ENCODE data around the gene WDR7. TPM values are rescaled to one million over a fixed set of nuclear protein-coding genes. Genes with fewer than 3 reads are reported as not detected.

WDR7 gene
- total and polyA plus RNA-seq, 4 donors: 3.7 to 42.7 (median 19.0) TPM

DNA sequence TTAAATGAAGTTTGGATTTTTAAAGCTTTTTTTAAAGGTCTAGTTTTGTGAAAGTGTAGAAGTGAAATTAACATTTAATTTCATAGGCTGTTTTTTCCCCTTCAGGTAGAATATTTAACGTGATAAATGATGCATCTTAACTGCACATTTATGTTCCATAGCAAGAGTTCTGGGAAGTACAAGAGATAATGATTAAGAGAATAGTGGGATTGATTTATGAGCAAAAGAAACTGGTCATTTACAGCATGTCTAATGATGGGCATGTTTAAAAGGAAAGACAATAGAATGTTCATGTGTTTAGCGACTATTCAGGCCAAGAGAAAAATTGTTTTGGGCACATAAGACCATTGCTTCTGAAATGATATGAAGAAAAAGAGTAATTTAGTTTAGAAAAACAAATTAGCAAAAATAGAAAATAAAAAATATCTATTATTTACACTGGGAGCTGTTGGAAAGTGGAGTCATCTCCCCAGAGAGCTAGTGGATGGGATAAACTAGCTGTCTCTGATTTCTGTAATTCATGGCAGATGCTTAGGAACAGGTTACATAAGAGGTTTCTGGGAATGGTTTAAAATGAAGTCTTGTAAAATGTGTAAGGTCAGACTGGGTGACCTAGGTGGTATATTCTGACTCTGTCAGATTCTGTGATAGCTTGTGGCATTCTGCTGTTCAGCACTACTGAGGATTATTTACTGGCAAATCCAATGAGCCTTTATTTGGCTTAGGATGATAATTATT, 60.7 kb downstream of the WDR7 start:
- DNase-seq (no peak), ATAC-seq (ENCODE audit: insufficient read depth, low FRiP score) (no peak)
- Histone ChIP-seq H3K9ac (ENCODE audit: insufficient read depth in 1 of 2, low read length in 2 of 2) (no peak overlapping the region), H3K27ac (ENCODE audit: low read depth in 1 of 2, low read length in 1 of 2) (no peak overlapping the region), H3K27me3 (ENCODE audit: control insufficient read depth in 3 of 3, insufficient read depth in 3 of 3, low read length in 2 of 3) (no peaks in the 10 kb centered on the region), H3K9me3 (ENCODE audit: control insufficient read depth in 4 of 4, insufficient read depth in 3 of 4, low read length in 3 of 4) (no peaks in the 10 kb centered on the region), H3K4me3 (no peak overlapping the region), H3K4me1 (ENCODE audit: control insufficient read depth in 5 of 5, insufficient read depth in 5 of 5, low read length in 5 of 5) (no peaks in the 10 kb centered on the region), H3K36me3 (ENCODE audit: control insufficient read depth in 4 of 4, insufficient read depth in 4 of 4, low read length in 4 of 4) (no peaks in the 10 kb centered on the region)
- no peak for TF ChIP-seq CTCF (IDR thresholded peaks at IDR 0.05; ENCODE audit: control extremely low read depth, extremely low read depth)
- 94 to 96% methylated on average over 2 of the region's 2 CpGs for WGBS, 2 donors

DNA sequence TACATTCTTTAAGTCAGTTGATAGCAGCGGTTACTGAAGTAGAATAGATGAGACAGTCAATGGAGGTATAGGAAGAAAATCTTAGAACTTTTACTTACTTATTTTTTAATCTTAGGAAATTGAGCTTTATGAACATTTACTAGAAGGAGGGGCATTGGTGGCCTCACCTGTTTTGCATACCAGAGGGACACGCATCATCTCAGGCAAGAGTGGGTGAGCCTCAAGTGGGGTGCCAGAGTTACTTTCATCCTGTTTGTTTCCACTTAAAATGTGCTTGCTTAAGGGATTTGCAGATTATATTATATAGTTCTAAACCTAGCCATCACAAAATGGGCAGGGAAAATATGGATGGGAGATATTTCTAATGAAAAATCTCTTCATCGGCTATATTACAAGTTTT, 61.6 kb downstream of the WDR7 start:
- no peak for DNase-seq
- H3K4me1 ChIP-seq (ENCODE audit: control insufficient read depth in 5 of 5, insufficient read depth in 5 of 5, low read length in 5 of 5): no peaks in the 10 kb centered on the region
- WGBS, 2 donors: 93 to 94% methylated on average over 3 of the region's 3 CpGs
- H3K36me3 ChIP-seq (ENCODE audit: control insufficient read depth in 4 of 4, insufficient read depth in 4 of 4, low read length in 4 of 4): no peaks in the 10 kb centered on the region
- TF ChIP-seq CTCF (IDR thresholded peaks at IDR 0.05; ENCODE audit: control extremely low read depth, extremely low read depth): no peak
- no peaks in the 10 kb centered on the region for H3K9me3 ChIP-seq (ENCODE audit: control insufficient read depth in 4 of 4, insufficient read depth in 3 of 4, low read length in 3 of 4)
- H3K27ac ChIP-seq (ENCODE audit: low read depth in 1 of 2, low read length in 1 of 2): no peak overlapping the region
- H3K4me3 ChIP-seq: no peak overlapping the region
- no peak overlapping the region for H3K9ac ChIP-seq (ENCODE audit: insufficient read depth in 1 of 2, low read length in 2 of 2)
- no peaks in the 10 kb centered on the region for H3K27me3 ChIP-seq (ENCODE audit: control insufficient read depth in 3 of 3, insufficient read depth in 3 of 3, low read length in 2 of 3)
- ATAC-seq (ENCODE audit: insufficient read depth, low FRiP score): no peak

GRCh38 chr18:56715121-56715520, 64.0 kb downstream of the WDR7 start:
- Histone ChIP-seq H3K4me1 (ENCODE audit: control insufficient read depth in 5 of 5, insufficient read depth in 5 of 5, low read length in 5 of 5) (no peaks in the 10 kb centered on the region), H3K4me3 (no peak overlapping the region), H3K27ac (ENCODE audit: low read depth in 1 of 2, low read length in 1 of 2) (no peak overlapping the region), H3K27me3 (ENCODE audit: control insufficient read depth in 3 of 3, insufficient read depth in 3 of 3, low read length in 2 of 3) (no peaks in the 10 kb centered on the region), H3K36me3 (ENCODE audit: control insufficient read depth in 4 of 4, insufficient read depth in 4 of 4, low read length in 4 of 4) (peaks cover 0 to 1% (median 0%) of the 10 kb centered on the region in 4 donors), H3K9me3 (ENCODE audit: control insufficient read depth in 4 of 4, insufficient read depth in 3 of 4, low read length in 3 of 4) (no peaks in the 10 kb centered on the region), H3K9ac (ENCODE audit: insufficient read depth in 1 of 2, low read length in 2 of 2) (no peak overlapping the region)
- DNase-seq: no peak
- no peak for ATAC-seq (ENCODE audit: insufficient read depth, low FRiP score)
- WGBS, 2 donors: 86 to 93% methylated on average over 5 of the region's 5 CpGs
- TF ChIP-seq CTCF (IDR thresholded peaks at IDR 0.05; ENCODE audit: control extremely low read depth, extremely low read depth): no peak

Data from lung (tissue), 12 donors.